Measurements from ENCODE around the gene IRS2.
A peak's percentile ranks its signal among the peaks of the same experiment; 100 is the strongest.
"Not testable (repeated sequence)": the region's sequence is repeated elsewhere in the genome, so short reads cannot be mapped to it uniquely, and the experiment has no call there.

The IRS2 gene

GRCh38 chr13:109755551-109755950, 30.8 kb downstream of the IRS2 start:
- DNase-seq: no peak

GRCh38 chr13:109751477-109751876, 34.9 kb downstream of the IRS2 start:
- DNase-seq: no peak

- DNase-seq: no peak
Measured at GRCh38 chr13:109750221-109750775, 36.1 kb downstream of the IRS2 start.

DNA sequence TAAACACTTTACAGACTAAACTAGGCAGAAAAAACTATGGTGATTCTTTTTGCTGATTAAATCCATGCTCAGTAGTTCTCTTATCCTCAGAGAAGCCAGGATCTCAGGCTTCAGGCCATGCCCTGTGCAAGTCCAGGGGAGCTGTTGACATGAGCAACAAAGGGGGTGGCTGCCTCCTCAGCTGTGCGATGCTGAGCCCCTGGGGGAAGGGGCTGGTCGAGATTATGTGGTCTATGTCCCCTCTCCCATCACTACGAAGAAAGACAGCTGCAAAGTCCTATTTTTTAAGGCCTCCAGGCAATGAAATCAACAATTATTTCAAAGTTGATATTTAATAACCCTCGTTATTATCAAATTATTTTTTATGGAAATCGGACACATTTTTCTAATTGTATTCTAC, 37.0 kb downstream of the IRS2 start:
- DNase-seq: no peak

DNA sequence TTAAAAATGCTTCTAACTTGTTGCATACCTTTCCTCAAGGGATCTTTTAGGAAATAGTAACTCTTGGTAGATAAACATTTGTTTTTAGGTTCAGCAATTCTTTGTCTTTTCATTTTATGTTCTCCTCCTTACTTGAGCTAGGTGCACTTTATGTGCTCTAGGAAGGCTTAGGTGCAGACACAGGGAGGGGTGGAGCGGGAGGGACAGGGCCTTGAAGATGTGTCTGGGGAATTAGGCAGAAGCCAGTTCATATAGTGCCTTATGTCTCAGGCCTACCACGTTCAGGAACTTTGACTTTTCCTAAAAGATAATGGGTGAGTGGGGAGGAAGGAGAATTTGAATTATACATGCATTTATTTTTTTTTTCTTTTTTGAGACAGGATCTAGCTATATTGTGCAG, 37.7 kb downstream of the IRS2 start:
- DNase-seq: no peak

GRCh38 chr13:109747524-109747923, 38.9 kb downstream of the IRS2 start:
- DNase-seq: no peak

- DNase-seq: no peak
Measured at GRCh38 chr13:109746364-109746763, 40.0 kb downstream of the IRS2 start.

DNA sequence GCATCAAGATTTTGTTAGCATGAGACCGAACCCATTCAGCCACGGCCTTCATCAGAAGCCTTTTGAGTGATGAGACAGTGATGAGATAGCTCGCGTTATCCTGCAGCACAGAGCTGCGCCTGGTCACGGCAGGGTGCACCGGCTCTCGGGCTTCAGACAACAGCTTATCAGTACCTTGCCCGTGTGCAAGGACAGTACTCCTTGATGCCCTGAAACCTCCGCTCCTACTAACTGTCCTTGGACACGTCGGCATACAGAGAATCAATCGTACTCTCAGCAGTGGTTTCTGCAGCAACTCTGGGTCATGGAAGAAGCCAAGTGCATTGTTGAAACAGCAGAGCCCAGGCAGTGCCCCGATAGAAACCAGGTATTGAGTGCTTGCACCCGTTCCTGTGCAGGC, 40.7 kb downstream of the IRS2 start:
- DNase-seq: no peak

DNA sequence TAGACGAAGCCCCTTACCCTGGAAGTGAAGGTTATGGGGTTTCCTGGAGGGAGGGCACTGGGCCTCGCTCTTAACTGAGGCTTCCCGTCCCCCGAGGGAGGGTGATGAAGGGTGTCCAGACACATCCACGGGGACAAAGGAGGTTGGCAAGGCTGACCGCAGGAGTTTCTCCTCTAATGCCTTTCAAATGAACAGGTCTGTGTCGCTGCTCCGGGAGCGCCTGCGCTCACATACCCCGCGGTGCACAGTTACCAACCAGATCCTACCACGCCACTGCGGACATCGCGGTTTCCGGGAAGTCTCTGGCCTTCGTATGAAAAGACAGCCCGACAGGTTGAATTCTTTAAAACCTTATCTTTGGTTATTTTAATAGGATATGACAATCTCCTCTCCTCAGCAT, 41.3 kb downstream of the IRS2 start:
- no peak for DNase-seq

DNA sequence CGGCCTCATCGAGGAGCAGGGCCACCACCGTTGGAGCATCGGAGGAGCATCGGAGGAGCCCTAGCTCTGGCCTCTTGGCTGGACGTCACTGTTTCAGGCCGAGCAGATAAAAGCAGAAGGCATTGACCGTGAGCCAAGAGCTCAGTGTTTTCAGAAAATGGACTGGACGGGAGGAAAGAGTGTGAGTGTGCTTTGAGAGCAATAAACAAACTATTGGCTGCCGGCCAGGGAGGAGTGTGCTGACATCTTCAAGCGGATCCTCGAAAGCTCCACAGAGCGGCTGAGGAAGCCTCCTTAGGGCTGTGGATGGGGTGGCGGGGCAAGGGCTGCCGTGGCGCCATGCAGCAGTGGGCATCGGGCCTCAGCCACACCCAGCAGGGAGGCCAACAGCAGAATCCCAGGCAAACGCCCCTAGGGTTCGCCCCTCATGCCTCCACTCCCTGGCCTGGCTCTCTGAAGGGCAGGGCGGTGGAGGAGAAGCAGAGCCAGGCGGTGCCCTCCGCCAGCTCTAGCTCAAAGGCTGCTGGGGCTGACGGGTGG, 41.8 kb downstream of the IRS2 start:
- no peak for DNase-seq

GRCh38 chr13:109743706-109744453, 42.5 kb downstream of the IRS2 start:
- no peak for DNase-seq

DNA sequence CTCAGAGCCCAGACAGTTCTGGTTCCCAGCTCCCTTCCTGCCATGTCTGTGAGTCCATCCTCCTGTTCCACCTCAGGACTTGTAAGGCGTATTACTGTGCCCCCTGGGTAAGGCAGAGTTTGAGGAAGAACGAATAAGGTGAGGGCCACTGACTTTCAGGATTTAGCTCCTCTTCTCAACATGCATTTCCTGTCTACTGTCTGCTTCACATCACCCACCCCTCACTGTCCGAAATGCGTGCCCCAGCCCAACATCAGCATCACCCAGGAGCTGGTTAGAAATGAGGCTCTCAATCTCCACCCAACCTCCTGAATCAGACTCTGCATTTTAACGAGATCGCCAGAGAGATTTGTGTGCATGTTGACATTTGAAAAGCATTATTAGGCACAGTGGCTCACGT, 44.4 kb downstream of the IRS2 start:
- no peak for DNase-seq

DNA sequence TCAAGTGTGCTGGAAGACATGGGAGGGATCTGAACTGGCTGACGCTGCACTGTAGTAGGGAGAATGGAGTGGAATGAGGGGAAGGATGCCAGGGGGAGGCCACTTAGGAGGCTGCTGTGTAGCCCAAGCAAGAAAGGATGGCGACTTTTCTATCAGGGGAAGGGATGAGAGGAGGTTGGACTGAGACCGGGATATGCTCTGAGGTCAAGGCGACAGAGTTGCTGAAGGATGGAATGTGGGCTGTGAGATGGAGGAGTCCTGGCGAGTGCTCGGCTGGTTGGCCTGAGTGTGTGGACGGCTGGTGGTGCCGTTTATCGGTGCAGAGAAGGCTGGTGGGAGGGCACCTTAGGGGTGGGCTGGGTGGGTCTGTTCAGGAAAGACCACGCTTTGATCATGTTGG, 45.7 kb downstream of the IRS2 start:
- DNase-seq: no peak

DNA sequence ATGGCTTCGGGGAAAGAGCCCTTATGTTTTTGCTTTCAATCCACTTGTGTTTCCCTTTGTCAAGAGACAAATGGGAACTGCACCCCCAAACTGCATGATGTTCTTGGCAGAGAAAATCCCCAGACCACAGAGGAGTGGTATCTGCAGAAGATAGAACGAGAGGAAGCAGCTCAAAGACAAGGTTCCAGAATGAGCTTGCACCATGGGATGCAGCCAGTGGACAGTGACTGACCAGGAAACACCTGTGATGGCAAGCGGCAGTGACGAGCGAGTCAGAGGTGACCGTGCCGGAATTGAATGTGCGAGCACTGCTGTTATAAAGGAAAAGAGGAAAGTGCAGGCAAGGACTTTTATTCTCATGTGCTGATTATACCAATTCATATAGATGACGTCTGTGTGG, 46.3 kb downstream of the IRS2 start:
- no peak for DNase-seq

GRCh38 chr13:109738298-109738746, 48.1 kb downstream of the IRS2 start:
- DNase-seq: peak; percentile 27

DNA sequence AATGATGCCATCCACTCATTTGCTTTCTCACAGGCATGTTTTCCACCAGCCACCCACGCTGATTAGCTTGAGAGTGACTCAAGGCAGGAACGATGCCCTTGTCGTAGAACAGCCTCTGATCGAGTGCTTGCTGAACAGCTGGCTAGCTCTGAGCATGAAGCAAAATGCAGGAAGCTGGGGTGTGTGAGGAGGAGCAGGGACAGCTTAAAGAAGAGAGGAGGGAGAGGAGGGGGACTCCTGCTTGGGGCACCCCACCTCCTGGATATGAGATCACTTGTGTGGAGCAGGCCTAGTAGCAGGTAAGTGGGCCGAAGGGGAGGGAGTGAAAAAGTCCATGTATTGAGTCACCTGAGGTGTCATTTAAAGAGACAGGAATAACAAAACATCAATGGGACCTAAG, 48.8 kb downstream of the IRS2 start:
- no peak for DNase-seq

DNA sequence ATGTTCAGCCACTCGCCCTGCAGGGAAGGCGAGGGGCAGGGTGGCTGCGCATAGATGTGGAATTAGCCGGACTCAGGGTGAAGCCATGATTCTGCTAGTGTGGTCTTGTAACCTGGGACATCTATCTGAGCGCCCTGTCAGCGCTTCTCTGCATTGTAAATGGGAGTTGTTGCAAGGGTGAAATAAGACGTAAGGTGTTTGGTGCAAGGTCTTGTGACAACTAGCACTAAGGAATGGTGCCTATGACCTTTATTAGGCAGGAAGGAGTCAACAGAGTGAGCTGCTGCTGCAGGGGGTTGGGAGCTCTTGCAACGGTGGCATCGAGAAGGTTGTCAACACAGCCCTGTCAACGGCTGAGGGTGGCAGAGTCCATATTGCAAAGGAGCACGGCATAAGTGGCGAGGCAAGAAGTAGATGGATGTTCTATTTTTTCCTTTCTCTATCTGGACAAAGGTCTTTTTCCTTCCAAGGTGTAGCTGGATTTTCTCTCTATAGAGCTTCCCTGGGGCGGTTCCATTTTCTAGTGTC, 49.3 kb downstream of the IRS2 start:
- DNase-seq: no peak

DNA sequence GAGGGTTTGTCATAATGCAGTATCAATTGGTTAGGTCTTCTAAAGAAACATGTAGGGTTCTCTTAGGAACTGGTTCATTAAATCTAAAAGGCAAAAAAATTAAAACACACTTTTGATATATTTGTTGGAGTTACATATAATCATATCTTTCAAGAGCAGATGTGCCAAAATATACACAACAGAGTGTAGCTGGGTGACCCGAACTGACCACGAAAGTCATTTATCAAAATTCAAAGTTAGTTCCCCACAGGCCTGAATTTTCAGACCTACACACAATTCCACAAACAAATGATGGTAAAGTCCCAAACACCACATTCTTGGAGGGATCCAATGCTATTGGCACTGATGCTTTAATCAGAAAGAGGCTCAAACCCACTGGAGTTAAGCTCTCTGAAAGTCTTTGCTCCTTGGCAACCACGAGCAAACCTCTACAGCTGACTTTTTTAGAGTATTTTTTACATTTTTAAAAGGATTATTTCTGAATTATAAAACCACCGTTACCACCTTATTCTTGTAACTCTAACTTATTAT, 50.9 kb downstream of the IRS2 start:
- DNase-seq: no peak

GRCh38 chr13:109734002-109734785, 52.2 kb downstream of the IRS2 start:
- no peak for DNase-seq

- DNase-seq: no peak
Measured at GRCh38 chr13:109733550-109733949, 52.8 kb downstream of the IRS2 start.

- DNase-seq: not testable (repeated sequence)
Measured at GRCh38 chr13:109732470-109733170, 53.8 kb downstream of the IRS2 start.

GRCh38 chr13:109730812-109731335, 55.5 kb downstream of the IRS2 start:
- peak in 1 of 2 donors; percentile 43 for DNase-seq

Measured in inflammatory macrophage treated with lipopolysaccharide for 1 hour (primary cell).